Immature natural killer cell (primary cell): ENCODE data around the gene TBX4. TPM values are rescaled to one million over a fixed set of nuclear protein-coding genes. Genes with fewer than 3 reads are reported as not detected.

Experiments
- DNase-seq, 3 donors: peaks; one replicate each; pipeline ENCODE4 v3.0.0; 2022; ENCODE audit warnings: mixed read lengths in 1 of 3
- H3K27ac Mint-ChIP-seq, 6 donors: one replicate each; pipeline ENCODE4 v1.8.0; 2020; ENCODE audit warnings: mixed read lengths in 6 of 6, mild to moderate bottlenecking in 5 of 6, inconsistent platforms in 4 of 6, moderate library complexity in 3 of 6
- H3K27me3 Mint-ChIP-seq, 3 donors: one replicate each; pipeline ENCODE4 v1.8.0; 2020 to 2021; ENCODE audit warnings: low read depth in 3 of 3, mild to moderate bottlenecking in 3 of 3, mixed read lengths in 3 of 3, moderate library complexity in 3 of 3, inconsistent platforms in 1 of 3
- H3K36me3 Mint-ChIP-seq, 3 donors: one replicate each; pipeline ENCODE4 v1.8.0; 2020; ENCODE audit warnings: mixed read lengths in 3 of 3, inconsistent platforms in 2 of 3, mild to moderate bottlenecking in 2 of 3
- H3K4me1 Mint-ChIP-seq, 2 donors: one replicate each; pipeline ENCODE4 v1.8.0; 2020; ENCODE audit warnings: inconsistent platforms in 2 of 2, mild to moderate bottlenecking in 2 of 2, mixed read lengths in 2 of 2, moderate library complexity in 1 of 2
- H3K4me3 Mint-ChIP-seq, 5 donors: one replicate each; pipeline ENCODE4 v1.8.0; 2020; ENCODE audit warnings: mild to moderate bottlenecking in 5 of 5, mixed read lengths in 5 of 5, inconsistent platforms in 3 of 5, moderate library complexity in 3 of 5
- H3K9me3 Mint-ChIP-seq, 6 donors: one replicate each; pipeline ENCODE4 v1.8.0; 2020; ENCODE audit warnings: mild to moderate bottlenecking in 6 of 6, mixed read lengths in 6 of 6, inconsistent platforms in 4 of 6, moderate library complexity in 3 of 6
- polyA plus RNA-seq, 3 donors: library from polyadenylated mRNA; unstranded; fragments of 300-500 nt; fragmentation: Illumina TruSeq; gene quantifications; one replicate each; pipeline ENCODE4 v1.2.3, GENCODE V29; 2021

Gene TBX4
- polyA plus RNA-seq, 3 donors from 2014 or later, result not detected

DNA sequence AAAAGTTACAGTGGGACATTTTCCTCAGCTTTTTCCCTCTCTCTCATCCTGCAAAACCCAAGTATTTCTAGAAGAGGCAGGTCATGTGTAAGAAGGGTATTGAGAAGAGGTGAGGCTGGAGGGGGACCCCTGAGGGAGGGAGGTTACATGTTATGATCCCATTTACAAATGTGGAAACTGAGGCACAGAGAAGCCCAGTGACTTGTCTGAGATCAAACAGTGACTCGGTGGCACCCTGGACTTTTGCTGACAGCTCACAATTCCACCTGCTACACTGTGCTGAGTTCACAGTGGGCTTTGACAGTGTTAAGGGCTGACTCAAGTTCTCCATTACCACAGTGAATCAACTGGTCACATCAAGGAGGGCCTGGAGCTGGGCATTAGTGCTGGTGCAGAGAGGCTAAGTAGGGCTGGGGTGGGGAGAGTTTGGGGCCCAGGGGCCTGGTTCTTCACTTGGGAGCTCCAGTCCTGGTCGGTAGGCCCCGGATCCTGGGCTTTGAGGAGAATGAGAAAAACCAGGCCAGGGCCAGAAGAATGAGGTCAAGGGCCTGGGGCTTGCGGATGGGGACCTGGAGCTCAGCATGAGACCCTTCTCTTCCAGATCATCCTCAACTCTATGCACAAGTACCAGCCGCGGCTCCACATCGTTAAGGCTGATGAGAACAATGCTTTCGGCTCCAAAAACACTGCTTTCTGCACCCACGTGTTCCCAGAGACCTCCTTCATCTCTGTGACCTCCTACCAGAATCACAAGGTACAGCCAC lies 26.0 kb downstream of the TBX4 start:
- peaks cover 1 to 8% (median 7%) of the 10 kb centered on the region in 3 donors for H3K27me3 Mint-ChIP-seq
- no peaks in the 10 kb centered on the region for H3K9me3 Mint-ChIP-seq
- no peak overlapping the region for H3K27ac Mint-ChIP-seq
- H3K4me3 Mint-ChIP-seq, result no peak overlapping the region
- DNase-seq, result no peak
- no peaks in the 10 kb centered on the region for H3K36me3 Mint-ChIP-seq
- H3K4me1 Mint-ChIP-seq, result no peaks in the 10 kb centered on the region

DNA sequence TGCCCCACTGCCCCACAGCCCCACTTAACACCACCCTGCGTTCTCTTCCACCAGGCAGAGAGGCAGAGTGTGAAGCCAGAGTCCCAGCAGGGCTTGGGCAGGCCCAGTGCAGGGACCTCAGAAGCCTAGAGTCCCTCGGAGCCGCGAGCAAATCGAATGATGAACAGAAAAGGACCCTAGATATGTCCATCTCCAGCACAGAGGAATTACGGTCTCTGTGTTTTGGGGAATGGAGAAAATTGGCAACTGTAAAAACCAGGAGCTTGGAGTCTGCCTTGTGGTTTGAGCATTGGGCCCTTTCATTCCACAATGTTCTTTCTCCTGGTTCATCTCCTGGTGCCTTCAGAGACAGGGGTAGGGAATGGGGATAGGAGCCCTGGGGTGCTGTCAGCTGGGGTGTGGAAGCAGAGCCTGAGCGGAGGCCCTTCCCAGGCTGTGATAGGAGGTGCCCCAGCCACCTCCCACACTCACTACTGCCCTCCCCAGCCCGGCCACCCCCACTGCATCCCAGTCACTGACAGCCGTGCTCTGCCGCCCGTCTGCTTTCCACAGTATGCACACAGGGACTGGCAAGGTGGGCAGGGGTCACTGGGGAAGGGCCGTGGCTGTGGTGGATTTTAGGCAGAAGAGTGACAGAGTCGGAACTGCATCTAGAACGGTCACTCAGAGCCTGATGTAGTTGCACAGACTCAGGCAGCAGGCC lies 26.7 kb downstream of the TBX4 start:
- Mint-ChIP-seq H3K4me1 (no peaks in the 10 kb centered on the region), H3K9me3 (no peaks in the 10 kb centered on the region), H3K4me3 (no peak overlapping the region), H3K36me3 (no peaks in the 10 kb centered on the region), H3K27me3 (peaks cover 1 to 8% (median 7%) of the 10 kb centered on the region in 3 donors), H3K27ac (no peak overlapping the region)
- no peak for DNase-seq

DNA sequence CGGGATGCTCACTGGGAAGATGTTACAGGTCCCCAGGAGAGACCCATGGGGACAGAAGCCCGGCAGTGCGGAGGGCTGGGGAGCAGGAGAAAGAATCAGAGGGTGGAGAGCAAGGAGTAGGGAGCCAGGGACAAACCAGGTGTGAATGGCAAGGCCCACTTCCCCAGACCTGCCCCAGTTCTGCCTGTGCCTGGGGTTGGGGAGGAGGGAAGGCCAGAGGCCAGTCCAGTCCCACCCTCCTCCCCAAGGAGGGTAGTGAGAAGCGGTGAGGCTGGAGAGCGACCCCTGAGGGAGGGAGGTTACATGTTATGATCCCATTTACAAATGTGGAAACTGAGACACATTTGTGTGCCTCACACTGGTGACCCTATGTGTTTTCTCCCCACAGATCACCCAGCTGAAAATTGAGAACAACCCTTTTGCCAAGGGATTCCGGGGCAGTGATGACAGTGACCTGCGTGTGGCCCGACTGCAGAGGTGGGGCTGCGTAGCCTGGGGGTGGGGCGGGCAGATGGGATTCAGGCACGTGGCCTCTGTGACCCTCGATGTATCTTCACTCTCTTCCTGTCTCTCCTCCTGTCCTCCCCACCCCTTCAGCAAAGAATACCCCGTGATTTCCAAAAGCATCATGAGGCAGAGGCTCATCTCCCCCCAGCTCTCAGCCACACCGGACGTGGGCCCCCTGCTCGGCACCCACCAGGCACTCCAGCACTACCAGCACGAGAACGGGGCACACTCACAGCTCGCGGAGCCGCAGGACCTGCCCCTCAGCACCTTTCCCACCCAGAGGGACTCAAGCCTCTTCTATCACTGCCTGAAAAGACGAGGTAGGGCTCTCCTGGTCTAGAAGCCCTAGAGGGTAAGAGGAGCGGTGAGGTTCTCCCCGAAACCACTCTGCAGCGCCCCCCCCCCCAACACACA lies 27.5 kb downstream of the TBX4 start:
- no peaks in the 10 kb centered on the region for H3K9me3 Mint-ChIP-seq
- no peak overlapping the region for H3K4me3 Mint-ChIP-seq
- H3K27me3 Mint-ChIP-seq, result peaks cover 1 to 7% (median 6%) of the 10 kb centered on the region in 3 donors
- DNase-seq, result no peak
- H3K4me1 Mint-ChIP-seq, result no peaks in the 10 kb centered on the region
- H3K36me3 Mint-ChIP-seq, result no peaks in the 10 kb centered on the region
- no peak overlapping the region for H3K27ac Mint-ChIP-seq

DNA sequence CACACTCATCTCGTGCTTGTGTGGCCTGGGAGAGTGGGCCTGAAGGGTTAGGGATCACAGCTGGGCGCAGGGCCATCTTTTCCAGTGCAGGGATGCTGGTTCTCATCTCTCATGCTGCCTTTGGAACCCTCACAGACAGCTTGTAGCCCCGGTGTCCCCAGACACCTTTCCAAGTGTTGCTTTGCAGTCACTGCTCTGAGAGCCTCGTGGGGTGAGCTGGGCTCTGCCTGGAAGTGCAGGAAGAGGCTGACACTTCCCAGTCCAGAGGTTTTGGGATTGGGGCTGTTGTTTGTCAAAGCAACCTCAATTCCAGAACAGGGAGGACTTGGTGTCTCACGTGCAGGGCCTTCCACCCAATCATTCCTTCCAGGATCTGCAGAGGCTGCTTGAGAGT lies 28.2 kb downstream of the TBX4 start:
- peaks cover 0 to 6% (median 2%) of the 10 kb centered on the region in 3 donors for H3K27me3 Mint-ChIP-seq

DNA sequence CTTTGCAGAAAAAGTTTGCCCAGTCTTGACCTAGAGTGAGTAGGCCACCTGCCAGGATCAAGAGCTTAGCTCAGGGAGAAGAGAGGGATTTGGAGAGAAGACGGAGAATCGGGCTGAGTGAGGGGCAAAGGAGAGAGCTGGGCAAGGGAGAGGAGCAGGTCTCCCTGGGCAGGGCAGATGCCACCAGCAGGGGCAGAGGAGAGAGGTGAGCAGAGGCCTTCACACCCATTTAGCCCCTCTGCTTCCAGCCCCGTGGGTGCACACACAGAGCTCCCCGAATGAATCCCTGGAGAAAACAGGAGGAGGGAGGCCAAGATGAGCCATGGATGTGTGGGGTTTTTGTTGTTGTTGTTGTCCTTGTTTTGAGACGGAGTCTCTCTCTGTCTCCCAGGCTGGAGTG lies 29.2 kb downstream of the TBX4 start:
- no peak overlapping the region for H3K4me3 Mint-ChIP-seq
- no peak overlapping the region for H3K27ac Mint-ChIP-seq
- H3K4me1 Mint-ChIP-seq, result no peaks in the 10 kb centered on the region
- no peaks in the 10 kb centered on the region for H3K9me3 Mint-ChIP-seq
- no peak for DNase-seq
- peaks cover 0 to 2% (median 0%) of the 10 kb centered on the region in 3 donors for H3K27me3 Mint-ChIP-seq
- no peaks in the 10 kb centered on the region for H3K36me3 Mint-ChIP-seq

More for the DNA sequence above, 28.2 kb downstream of the TBX4 start:
- no peak for DNase-seq
- no peak overlapping the region for H3K4me3 Mint-ChIP-seq
- H3K27ac Mint-ChIP-seq, result no peak overlapping the region
- no peaks in the 10 kb centered on the region for H3K4me1 Mint-ChIP-seq
- no peaks in the 10 kb centered on the region for H3K9me3 Mint-ChIP-seq
- H3K36me3 Mint-ChIP-seq, result no peaks in the 10 kb centered on the region

DNA sequence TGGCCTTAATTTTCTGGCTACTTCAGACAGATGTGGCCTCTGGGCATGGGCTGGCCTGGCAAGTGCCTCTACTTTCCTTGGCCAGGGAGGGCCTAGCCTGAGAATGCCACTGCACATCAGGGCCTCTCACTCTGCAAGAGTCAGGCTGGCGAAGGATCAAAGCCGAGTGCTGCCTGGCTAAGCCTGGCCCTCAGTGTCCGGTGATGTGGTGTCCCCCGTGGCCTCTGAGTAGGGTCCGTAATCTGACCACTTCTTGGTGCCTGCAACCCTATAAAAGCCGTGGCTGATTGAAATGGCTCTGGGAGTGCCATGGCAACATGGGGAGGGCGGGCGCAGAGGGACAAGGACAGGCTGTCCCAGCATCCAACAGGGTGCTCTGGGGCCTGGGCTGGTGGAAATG lies 30.2 kb downstream of the TBX4 start:
- DNase-seq, result no peak
- H3K27me3 Mint-ChIP-seq, result peaks cover 0 to 2% (median 0%) of the 10 kb centered on the region in 3 donors
- no peaks in the 10 kb centered on the region for H3K4me1 Mint-ChIP-seq
- no peak overlapping the region for H3K4me3 Mint-ChIP-seq
- H3K27ac Mint-ChIP-seq, result no peak overlapping the region
- H3K9me3 Mint-ChIP-seq, result no peaks in the 10 kb centered on the region
- no peaks in the 10 kb centered on the region for H3K36me3 Mint-ChIP-seq

DNA sequence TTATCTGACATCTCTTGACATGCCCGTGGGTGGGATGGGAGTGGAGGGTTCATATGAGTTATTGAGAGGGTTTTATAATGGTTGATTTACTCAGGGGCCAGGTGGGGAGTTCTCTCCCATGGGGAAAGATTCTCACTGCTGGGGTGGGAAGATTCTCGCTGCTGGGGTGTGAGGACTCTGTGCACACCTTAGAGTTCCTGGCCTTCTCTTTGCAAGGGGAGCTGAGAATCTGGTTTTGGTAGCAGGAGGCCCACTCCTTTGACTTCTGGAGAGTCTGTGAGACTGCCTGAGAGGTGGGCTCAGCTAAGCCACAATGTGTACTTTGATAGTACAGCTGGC lies 31.5 kb downstream of the TBX4 start:
- Mint-ChIP-seq H3K36me3 (no peaks in the 10 kb centered on the region), H3K27ac (no peak overlapping the region), H3K27me3 (peaks cover 0 to 2% (median 1%) of the 10 kb centered on the region in 3 donors), H3K4me1 (no peaks in the 10 kb centered on the region), H3K9me3 (no peaks in the 10 kb centered on the region), H3K4me3 (no peak overlapping the region)
- DNase-seq, result no peak

DNA sequence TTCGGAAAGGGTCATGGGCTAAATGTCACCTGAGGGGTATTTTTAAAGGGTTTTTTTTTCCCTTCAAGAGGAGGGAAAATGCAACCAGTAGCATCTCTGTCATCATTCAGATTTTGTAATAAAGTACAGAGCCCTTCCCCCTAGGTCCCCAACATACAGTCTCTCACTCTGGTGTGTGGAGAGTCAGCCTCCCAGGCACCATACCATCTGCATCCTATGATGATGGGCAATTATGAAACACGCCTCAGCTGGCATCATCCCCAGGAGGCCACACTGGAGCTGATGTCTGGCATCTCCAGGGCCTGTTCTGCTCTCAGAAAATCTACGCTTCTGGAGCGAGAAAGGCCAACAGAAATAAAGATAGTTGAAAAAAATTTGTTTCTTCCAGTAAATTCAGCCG lies 32.0 kb downstream of the TBX4 start:
- Mint-ChIP-seq H3K4me1 (no peaks in the 10 kb centered on the region), H3K9me3 (no peaks in the 10 kb centered on the region), H3K27me3 (peaks cover 0 to 2% (median 1%) of the 10 kb centered on the region in 3 donors), H3K36me3 (no peaks in the 10 kb centered on the region), H3K4me3 (no peak overlapping the region), H3K27ac (no peak overlapping the region)
- DNase-seq, result no peak

DNA sequence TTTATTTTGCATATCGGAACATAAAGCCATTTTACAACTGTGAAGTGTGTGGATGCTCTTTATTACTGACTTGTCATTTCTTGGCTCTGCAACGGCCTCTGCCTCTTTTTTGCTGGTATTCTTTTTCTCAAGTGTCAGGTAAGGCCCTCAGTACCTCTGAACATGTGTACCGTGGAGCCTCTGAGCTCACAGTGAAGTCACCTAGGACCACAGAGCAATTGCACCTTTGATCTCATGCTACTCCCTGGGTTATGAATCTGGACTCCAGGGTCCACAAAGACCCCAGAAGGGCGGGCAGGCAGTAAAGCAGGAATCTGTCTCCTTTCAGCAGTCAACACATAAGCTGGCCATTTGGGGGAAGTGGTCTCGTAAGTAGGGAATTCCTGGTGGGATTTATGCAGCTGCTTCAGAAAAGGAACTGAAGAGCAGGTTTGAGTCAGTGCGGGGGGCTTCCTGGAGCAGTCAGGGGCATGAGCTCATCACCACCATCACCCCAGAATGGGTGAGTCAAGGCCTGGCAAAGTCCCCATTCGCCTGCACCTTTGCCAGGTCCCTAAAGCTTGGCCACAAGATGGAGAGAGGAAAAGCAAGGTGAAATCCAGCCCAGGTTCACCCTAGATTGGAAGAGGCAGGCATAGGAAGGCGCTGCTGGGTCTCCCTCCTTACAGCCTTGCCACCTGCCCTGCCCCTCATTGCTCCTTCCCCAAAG lies 33.0 kb downstream of the TBX4 start:
- no peak overlapping the region for H3K27ac Mint-ChIP-seq
- no peaks in the 10 kb centered on the region for H3K9me3 Mint-ChIP-seq
- no peak for DNase-seq
- H3K4me3 Mint-ChIP-seq, result no peak overlapping the region
- H3K27me3 Mint-ChIP-seq, result peaks cover 0 to 2% (median 1%) of the 10 kb centered on the region in 3 donors
- no peaks in the 10 kb centered on the region for H3K36me3 Mint-ChIP-seq
- no peaks in the 10 kb centered on the region for H3K4me1 Mint-ChIP-seq

DNA sequence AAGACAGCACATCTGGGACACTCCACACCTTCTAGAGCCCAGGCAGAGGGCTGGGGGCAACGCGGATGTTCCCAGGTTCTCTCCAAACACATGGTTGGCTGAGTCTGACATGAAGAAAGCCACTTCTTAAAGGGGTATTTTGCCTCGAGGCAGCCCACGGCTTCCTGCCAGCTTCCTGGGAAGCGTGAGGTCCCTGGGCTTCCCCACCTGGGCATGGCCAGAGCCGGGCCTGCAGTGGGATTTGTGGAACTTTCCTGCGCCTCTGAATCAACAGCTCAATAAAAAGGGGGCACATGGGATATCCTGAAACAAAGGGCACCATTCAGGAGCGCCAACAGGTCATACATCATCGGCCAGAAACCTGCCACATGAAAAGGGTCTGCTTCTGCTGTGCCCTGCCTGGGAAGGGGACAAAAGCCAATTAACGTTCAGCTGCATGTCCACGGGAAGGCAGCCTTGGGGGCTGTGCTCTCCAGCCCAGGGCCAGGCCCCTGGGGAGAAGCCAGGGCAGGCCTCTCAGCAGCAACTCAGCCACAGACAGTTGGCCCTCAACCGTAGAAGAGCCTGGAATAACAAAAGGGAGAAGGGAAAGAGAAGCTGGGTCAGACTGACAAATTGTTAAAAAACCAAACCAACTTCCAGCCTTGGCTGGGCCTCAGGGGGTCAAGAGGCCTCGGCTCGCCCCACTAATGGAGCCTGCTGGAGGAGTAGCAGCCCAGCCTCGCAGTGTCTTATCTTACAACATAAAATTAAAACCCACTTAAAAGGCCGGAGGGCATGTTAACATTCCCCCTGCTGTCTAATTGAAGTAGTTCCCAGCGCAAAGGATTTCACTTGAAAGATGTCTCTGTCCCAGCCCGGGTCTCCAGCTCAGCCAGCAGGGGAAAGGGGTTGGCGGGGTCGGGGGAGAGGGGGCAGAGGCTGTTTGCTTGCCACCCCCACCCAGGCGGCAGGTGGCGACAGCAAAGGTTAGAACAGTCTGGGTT lies 34.2 kb downstream of the TBX4 start:
- Mint-ChIP-seq H3K4me1 (no peaks in the 10 kb centered on the region), H3K27ac (no peak overlapping the region), H3K4me3 (no peak overlapping the region), H3K27me3 (peaks cover 0 to 2% (median 1%) of the 10 kb centered on the region in 3 donors), H3K36me3 (no peaks in the 10 kb centered on the region), H3K9me3 (no peaks in the 10 kb centered on the region)
- no peak for DNase-seq

DNA sequence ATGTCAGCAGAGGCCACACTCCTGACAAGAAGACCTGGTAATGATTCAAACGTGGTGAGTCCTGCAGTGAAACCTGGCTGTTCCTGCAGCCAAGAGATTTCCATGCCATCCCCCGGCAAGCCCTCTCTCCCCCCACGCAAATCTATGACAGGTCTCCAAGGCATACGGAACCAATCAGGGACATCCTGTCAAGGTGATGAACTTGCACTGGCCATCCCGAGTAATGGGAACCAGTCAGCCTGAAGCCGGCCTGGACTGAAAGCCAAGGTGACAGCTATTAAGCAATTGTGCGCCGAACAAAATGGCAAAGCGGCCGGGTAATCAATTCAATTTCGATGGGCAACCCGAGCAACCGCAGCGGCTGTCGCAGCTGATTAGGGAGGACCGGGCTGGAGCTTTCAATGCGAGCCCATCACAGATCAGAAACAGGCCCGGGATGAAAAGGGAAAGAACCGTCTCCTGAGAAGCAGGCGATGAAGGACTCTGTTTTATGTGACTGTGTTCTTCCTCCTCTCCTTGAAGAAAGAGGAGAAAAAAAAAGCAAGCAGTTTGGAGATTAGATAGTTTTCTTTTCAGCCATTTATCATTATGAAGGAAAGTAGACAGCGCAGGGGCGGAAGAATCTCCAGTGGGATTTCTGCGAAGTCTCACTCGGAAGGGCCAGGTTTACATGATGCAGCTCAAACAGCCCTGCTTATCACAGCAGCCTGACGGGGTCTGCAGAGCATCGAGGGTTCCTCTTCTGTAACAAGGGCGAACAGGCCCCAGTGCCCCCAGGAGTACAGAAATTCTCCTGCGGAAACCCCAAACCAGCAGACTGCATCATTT lies 35.2 kb downstream of the TBX4 start:
- H3K27ac Mint-ChIP-seq, result no peak overlapping the region
- H3K36me3 Mint-ChIP-seq, result no peaks in the 10 kb centered on the region
- H3K4me1 Mint-ChIP-seq, result no peaks in the 10 kb centered on the region
- H3K27me3 Mint-ChIP-seq, result peaks cover 0 to 2% (median 1%) of the 10 kb centered on the region in 3 donors
- no peaks in the 10 kb centered on the region for H3K9me3 Mint-ChIP-seq
- no peak overlapping the region for H3K4me3 Mint-ChIP-seq
- no peak for DNase-seq

DNA sequence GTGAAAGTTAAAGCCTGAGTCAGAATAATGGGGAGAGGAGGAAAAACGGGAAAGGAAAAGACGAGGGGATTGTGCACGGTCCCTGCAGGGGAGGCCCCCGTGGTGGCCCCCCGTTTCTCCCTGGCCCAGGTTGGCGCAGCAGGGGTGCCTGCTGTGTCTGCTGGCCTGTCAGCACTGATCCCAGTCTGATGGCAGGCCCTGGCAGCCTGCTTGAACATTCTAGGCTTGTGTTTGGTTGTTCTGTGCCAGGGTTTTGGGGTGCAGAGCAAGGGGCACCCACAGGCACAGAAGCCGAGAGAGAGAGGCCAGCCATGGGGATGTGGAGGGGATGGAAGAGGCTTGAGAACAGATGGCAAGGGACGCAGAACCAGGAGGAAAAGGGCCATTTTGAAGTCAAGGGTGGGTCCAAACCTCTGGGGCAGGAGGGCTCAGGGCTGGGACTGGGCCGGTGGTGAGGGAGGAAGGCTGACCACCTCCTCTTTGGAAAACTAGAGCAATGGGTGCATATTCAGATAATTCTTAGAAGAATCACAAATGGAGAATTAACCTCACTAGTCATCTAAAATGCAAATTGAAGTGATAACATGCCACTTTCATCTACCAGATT lies 35.9 kb downstream of the TBX4 start:
- no peak overlapping the region for H3K4me3 Mint-ChIP-seq
- peaks cover 0 to 2% (median 1%) of the 10 kb centered on the region in 3 donors for H3K27me3 Mint-ChIP-seq
- DNase-seq, result no peak
- H3K27ac Mint-ChIP-seq, result no peak overlapping the region
- H3K9me3 Mint-ChIP-seq, result no peaks in the 10 kb centered on the region
- H3K4me1 Mint-ChIP-seq, result no peaks in the 10 kb centered on the region
- no peaks in the 10 kb centered on the region for H3K36me3 Mint-ChIP-seq
